NCI-H2196 (cell line): ENCODE data around the gene SPRED1.
A peak's percentile ranks its signal among the peaks of the same experiment; 100 is the strongest.

Source experiments
- DNase-seq: peaks from one replicate; lab custom pipeline; 2025; ENCODE audit not compliant: unreplicated experiment; lab: John Stamatoyannopoulos, UW

Gene SPRED1

GRCh38 chr15:38344351-38344750 lies 91.7 kb downstream of the SPRED1 start:
- DNase-seq = no peak

GRCh38 chr15:38349251-38349650 lies 96.6 kb downstream of the SPRED1 start:
- no peak for DNase-seq

GRCh38 chr15:38351466-38351865 lies 98.8 kb downstream of the SPRED1 start:
- DNase-seq = no peak

- DNase-seq = peak; percentile 35
These were observed 101.8 kb downstream of the SPRED1 start for GRCh38 chr15:38354315-38354929.

- DNase-seq = no peak
These were observed 109.7 kb downstream of the SPRED1 start for GRCh38 chr15:38362355-38362754.

GRCh38 chr15:38367476-38367875 lies 114.8 kb downstream of the SPRED1 start:
- DNase-seq = no peak

GRCh38 chr15:38369936-38370478 lies 117.4 kb downstream of the SPRED1 start:
- DNase-seq = no peak

- no peak for DNase-seq
These were observed 120.4 kb downstream of the SPRED1 start for GRCh38 chr15:38373016-38373415.

GRCh38 chr15:38374029-38374428 lies 121.4 kb downstream of the SPRED1 start:
- DNase-seq = no peak

GRCh38 chr15:38374556-38374955 lies 121.9 kb downstream of the SPRED1 start:
- DNase-seq = no peak

GRCh38 chr15:38376081-38376480 lies 123.4 kb downstream of the SPRED1 start:
- DNase-seq = no peak

- DNase-seq = no peak
These were observed 125.0 kb downstream of the SPRED1 start for GRCh38 chr15:38377636-38378035.

- no peak for DNase-seq
These were observed 125.5 kb downstream of the SPRED1 start for GRCh38 chr15:38378161-38378560.

GRCh38 chr15:38389924-38390542 lies 137.4 kb downstream of the SPRED1 start:
- peak; percentile 28 for DNase-seq

- no peak for DNase-seq
These were observed 138.6 kb downstream of the SPRED1 start for GRCh38 chr15:38391191-38391590.

GRCh38 chr15:38398134-38398533 lies 145.5 kb downstream of the SPRED1 start:
- DNase-seq = no peak

GRCh38 chr15:38401106-38401505 lies 148.5 kb downstream of the SPRED1 start:
- DNase-seq = no peak

- no peak for DNase-seq
These were observed 149.1 kb downstream of the SPRED1 start for GRCh38 chr15:38401701-38402100.

GRCh38 chr15:38406436-38406835 lies 153.8 kb downstream of the SPRED1 start:
- DNase-seq = no peak
